G401.6 (cell line): ENCODE measurements around the gene CHST4.
A peak's percentile ranks its signal among the peaks of the same experiment; 100 is the strongest.
"Not testable (repeated sequence)": the region's sequence is repeated elsewhere in the genome, so short reads cannot be mapped to it uniquely, and the experiment has no call there.

ENCODE experiments used
- FAIRE-seq: peaks from 2 replicates; lab custom pipeline; 2012; peaks lifted over from hg19 to GRCh38; lab: Jason Lieb, UNC

Gene CHST4

DNA sequence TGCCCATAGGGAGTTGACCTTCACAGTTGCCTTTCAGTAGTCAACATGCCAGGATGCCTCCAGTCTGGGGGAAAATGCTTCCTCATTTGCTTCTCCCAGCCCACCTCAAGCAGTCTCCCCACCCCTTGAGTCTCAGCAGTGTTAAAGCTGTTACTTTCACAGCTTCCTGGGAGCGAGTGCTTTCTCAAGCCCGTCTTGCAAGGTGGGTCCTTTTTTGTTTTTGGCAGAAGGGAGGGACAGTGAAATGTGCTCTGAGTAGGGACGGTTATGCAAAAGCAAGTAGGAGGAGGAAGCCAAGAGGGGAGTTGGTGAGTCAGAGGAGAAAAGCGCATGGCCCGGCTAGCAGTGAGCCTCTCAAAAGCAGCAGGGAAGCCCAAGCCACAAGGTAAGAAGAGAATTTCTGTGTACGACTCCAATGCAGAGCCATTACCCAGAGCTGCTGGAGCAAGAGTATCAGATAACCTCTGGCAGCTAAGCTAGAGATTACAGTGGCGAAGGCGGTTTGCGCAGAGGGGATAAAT is at the start of gene CHST4:
TSS of gene CHST4 (plus strand) at position 316 of the 521 bp plus-strand sequence. CDS start 10,252 bp downstream, outside the sequence.
- no peak for FAIRE-seq

DNA sequence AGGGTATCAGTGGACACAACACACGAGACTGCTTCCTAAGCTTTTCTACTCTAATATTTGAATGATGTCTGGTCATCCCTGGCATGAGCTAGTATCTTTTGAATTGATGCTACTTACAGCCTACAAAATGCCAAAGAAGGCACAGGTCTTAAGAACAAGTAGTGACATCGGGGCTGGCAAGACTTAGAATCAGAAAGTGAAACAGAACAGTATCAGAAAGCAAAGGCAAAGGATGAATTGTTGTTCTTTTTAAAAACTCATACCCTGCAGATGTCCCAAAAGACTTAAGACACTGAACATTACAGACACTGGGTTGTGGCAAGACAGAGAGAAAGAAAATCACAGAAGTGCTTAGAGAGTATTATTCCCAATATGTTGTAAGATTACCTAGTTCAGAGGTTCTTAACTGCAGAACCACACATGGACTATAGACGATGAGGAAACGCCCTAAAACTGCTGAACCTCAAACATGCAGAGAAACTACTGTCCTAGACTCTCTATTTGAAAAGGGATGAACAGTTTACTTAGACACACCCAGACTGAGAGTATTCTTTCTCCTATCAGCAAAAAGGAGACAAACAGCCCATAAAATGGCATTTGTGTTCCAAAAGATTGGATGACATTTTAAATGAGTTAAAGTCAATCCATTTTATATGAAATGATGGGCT is 49.6 kb upstream of the CHST4 start:
- no peak for FAIRE-seq

DNA sequence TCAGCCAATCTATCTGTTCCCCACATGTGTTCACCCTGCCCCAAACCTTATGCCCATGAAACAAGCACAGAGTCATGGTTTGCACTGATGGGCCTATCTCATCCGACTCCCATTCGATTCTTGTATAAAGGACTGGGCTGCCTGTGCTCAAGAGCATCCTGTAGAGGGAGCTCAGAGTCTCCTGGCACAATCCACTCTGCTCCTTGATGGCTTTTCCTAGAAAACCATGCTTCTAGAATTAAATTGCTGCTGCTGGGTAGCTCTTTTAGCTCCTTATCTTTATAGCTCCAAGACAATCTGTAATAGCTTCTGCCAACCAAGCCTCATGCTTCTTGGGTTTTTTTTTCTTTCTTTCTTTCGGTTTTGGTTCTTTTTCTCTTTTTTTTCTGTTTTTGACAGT is 46.8 kb upstream of the CHST4 start:
- peak; percentile 15 for FAIRE-seq

DNA sequence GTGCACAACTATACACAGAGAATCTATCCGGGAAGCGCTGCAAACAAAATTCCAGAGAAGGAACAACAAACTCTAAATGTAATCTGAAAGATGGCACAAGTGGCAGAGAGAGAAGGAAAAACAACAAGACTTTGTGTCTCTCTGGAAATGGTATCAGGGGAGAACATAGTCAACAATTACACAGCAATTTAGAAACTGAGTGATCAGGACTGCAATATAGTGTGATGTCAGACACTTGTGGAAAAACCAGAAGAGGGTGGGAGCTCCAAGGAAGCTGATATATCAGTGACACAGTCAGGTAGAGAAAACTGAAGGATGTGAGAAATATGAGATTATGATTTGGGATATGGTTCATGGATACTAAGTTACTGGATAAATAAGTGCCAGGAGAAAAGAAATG is 45.3 kb upstream of the CHST4 start:
- no peak for FAIRE-seq

- FAIRE-seq = no peak
These were observed 43.7 kb upstream of the CHST4 start for GRCh38 chr16:71482569-71482968.

- FAIRE-seq = peak; percentile 95
These were observed 42.0 kb upstream of the CHST4 start for GRCh38 chr16:71484006-71484893.

DNA sequence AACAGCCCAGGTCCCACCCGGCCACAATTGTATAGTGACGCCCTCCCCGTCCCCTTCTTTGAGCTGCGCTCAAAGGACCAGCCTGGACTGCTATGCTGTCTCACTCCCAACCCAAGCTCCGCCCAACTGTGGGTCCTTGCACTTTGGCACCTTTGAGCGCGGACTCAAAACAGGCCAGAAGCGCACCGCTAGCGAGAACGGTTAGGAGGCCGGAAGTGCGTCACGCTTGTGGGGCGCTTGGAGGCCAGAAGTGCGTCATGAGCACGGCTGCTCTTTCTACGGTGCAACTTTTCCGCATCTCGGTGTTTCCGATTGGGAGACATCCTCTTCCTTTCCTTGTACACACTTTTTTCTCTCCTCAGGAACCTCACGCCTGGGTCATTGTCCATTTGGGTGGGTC is 37.1 kb upstream of the CHST4 start, which contains the start of gene ZNF19:
TSS of gene ZNF19 (minus strand) at position 203 of the 400 bp plus-strand sequence. CDS start 7,210 bp downstream, outside the sequence.
- no peak for FAIRE-seq

- no peak for FAIRE-seq
These were observed 35.9 kb upstream of the CHST4 start for GRCh38 chr16:71490361-71490760.

DNA sequence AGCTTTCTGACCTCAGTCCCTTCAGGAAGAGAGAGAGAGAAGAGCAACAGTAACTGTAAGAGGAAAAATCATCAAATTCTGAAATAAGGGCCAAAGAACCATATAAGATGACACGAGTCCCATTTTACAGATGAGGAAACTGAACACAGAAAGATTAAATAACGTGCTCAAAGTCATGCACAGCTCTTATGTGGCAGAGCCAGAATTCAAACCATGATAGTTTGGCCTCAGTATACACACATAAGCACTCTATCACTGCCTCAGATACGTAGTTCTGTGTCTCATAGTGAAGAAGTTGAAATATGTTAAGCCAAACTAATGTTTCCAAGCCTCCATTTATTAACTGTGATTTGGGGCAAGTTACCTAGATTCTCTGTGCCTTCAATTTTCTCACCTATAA is 35.2 kb upstream of the CHST4 start:
- FAIRE-seq = no peak

DNA sequence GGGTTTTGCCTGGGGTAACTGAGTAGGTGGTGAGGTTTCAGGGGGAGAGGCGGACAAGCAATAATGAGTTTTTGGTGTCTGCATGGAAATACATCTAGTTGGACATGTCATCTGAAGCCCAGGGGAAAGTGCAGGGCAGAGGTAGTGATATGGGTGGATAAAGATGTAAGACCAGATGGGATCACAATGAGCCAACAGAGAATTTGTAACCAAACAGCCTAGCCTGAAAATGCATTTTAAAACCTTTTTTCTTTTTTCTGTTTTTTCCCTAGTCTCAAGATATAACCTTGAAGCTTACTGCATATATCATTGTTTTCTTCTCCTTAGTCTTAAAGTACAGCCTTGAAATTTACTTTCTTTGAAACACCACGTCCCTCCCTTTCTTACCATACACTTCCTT is 33.4 kb upstream of the CHST4 start:
- FAIRE-seq = no peak

GRCh38 chr16:71493213-71493612 is 33.0 kb upstream of the CHST4 start:
- no peak for FAIRE-seq

DNA sequence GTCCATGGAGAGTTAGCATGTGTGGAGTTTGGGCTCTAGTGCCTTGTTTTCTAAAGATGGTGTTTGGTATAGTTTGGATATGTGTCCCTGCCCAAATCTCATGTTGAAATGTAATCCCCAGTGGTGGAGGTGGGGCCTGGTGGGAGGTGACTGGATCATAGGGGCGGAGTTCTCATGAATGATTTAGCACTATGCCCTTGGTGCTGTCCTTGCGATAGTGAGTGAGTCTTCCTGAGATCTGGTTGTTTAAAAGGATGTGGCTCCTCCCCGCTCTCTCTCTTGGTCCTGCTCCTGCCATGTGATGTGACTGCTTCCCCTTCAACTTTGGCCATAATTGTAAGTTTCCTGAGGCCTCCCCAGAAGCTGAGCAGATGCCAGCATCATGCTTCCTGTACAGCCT is 28.2 kb upstream of the CHST4 start:
- no peak for FAIRE-seq

GRCh38 chr16:71499775-71500364 is 26.4 kb upstream of the CHST4 start:
- peak; percentile 86 for FAIRE-seq

GRCh38 chr16:71500964-71501363 is 25.3 kb upstream of the CHST4 start:
- FAIRE-seq = no peak

- FAIRE-seq = no peak
These were observed 24.7 kb upstream of the CHST4 start for GRCh38 chr16:71501547-71501946.

DNA sequence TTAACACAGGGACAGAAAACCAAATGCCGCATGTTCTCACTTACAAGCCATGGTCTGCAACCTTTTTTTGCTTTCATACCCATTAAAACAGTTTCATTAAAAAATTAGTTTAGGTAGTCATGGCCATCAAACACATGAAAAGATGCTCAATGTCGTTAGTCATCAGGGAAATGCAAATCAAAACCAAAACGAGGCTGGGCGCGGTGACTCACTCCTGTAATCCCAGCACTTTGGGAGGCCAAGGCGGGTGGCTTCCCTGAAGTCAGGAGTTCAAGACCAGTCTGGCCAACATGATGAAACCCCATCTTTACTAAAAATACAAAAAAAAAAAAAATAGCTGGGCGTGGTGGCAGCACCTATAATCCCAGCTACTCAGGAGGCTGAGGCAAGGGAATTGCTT is 22.2 kb upstream of the CHST4 start:
- not testable (repeated sequence) for FAIRE-seq

DNA sequence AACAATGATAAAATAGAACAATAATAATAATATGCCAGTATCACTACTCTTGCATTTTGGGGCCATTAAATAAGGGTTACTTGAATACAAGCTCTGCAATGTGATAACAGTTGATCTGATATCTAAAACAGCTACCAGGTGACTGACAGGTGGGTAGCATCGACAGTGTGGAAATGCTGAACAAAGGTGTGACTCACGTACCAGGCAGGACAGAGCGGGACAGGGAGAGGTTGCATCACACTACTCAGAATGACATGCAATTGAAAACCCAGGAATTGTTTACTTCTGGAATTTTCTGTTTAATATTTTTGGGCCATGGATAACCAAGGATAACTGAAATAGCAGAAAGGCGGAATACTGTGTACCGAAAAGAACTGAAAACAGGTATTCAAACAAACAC is 21.3 kb upstream of the CHST4 start:
- FAIRE-seq = no peak

DNA sequence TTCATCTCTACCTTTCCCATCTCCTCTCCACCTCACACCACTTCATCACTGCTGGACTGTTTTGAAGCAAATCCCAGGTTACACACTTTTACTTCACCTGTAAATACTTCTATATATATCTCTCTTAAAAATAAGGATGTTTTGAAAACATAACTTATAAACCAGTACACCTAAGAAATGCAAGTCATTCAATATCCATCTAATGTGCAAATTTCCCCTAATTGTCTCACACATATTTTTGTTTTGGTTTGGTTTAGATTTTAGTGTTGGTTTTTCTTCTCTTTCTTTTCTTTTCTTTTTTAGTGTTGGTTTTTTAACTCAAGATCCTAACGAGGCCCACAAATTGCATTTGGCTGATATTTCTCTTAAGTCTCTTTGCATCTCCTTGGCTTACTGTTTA is 19.2 kb upstream of the CHST4 start:
- FAIRE-seq = no peak

DNA sequence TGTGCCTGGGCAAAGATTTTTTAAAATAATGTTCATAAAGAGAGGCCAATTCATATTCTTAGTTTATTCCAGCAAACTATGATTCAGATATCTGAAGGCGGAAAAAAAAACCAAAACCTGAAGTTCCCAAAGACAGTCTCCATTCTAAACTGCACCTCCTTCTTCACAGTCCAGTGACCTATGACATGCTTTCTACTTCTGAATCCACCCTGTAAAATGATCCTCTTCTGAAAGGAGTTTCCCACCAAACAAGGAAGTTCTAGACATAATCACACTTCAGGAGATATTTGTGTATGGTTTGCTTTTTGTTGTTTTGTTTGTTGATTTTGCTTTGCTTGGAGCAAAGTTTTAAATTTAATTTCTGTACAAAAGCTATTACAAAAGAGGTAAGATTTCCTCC is 12.9 kb upstream of the CHST4 start:
- FAIRE-seq = no peak

DNA sequence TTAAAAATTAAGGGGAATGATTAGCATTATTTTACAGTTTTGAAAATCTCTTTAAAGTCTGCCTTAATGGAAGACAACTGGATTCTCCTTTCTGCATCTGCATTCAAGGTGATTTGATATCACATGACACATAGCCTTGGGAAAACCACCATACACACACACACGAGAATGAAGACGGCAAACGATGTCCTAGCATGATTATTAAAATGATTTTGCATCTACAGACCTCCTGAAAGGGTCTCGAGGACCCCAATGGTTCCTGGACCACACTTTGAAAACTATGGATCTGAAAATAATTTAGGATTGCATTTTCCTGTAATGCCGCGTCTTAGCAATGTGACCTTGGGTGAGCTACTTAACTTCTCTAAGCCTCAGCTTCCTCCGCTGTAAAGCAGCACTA is 11.8 kb upstream of the CHST4 start:
- no peak for FAIRE-seq

DNA sequence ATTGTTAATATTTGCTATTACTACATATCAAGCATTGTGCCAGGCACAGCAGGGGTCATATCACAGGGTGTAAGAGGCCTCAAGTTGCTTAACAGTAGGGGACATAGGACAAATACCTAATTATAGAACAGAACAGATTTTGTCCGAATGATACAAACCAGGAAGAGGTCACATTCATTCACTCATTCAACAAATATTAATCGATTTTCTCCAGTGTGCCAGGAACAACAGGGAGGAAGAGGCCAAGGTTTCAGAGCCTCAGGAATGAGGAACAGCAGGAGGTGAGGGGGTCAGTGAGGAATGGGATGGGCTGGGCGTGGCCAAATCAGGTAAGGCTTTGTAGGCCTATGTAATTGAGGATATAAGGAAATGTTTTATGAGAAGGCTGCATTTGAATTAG is 11.2 kb upstream of the CHST4 start:
- FAIRE-seq = no peak

- no peak for FAIRE-seq
These were observed 5.7 kb upstream of the CHST4 start for GRCh38 chr16:71520550-71520949.
